ENCODE measurements around the gene POC1A.

The POC1A gene

GRCh38 chr3:52154135-52155094, at the start of gene POC1A:
Gene POC1A, minus strand, starts transcription at chr3:52154423. Its CDS starts 51 bp downstream, at chr3:52154372.
- DNase-seq = peak; percentile 96

DNA sequence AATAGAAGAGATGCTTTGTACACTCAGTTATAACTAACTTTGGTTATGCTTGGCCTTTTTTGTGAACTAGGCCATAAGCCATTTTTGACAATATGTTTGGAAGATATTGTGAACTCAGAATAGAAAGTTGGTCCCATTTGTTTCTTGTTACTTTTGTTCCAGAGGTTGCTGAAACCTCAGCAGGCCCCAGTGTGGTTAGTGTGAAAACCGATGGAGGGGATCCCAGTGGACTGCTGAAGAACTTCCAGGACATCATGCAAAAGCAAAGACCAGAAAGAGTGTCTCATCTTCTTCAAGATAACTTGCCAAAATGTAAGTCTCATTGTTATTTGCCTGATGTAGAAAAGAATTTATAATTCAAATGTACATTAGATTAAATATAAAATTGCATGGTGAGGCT, 49.5 kb upstream of the POC1A start:
- no peak for DNase-seq

DNA sequence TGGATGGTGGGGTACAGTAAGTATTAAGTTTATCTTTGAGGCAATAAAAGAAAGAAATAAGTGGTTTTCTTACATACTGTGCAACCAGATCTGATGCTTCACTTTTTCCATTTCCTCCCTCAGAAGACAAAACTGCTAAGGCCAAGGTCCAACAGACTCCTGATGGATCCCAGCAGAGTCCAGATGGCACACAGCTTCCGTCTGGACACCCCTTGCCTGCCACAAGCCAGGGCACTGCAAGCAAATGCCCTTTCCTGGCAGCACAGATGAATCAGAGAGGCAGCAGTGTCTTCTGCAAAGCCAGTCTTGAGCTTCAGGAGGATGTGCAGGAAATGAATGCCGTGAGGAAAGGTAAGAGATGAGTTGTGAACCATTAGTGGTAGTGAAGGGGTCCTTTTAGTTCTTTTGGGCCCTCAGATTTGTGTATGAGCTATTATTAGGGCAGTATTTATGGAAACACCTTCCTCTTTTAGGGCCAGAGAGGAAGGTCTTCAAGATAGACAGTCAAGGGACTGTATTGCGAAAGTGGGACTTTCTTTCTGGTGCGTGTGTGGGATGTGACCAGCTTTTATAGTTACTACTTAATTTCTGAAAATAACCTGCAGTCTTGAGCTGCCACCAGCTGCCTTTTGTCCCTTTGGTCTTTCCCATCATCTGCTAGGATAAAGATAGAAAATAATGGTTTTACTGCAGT, 48.3 kb upstream of the POC1A start:
- no peak for DNase-seq

GRCh38 chr3:52200981-52201679, 46.9 kb upstream of the POC1A start:
- no peak for DNase-seq

GRCh38 chr3:52198643-52199608, 44.7 kb upstream of the POC1A start:
- no peak for DNase-seq

- peak; percentile 96 for DNase-seq
Measured at GRCh38 chr3:52197842-52198625, 43.8 kb upstream of the POC1A start, which contains the start of gene ALAS1. Gene ALAS1, plus strand, starts transcription at chr3:52198160. Its CDS starts 1,082 bp downstream, at chr3:52199242.

DNA sequence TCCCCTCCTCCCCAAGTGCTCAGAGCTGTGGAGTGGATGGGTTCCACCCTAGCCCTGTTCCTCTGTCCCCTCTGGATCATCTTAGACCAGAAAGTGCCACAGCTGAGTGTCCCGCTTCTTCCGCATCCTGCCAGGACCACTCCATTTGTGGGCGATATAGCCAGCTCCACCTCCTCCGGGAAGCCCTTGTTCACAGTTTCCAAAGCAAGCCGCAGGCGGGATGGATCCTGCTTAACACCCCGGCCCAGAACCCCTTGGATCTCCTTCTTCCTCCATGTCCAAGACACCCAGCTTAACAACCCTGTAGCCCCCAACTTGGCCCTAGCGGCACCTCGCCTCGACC, 43.2 kb upstream of the POC1A start:
- no peak for DNase-seq

GRCh38 chr3:52196977-52197376, 42.8 kb upstream of the POC1A start:
- no peak for DNase-seq

DNA sequence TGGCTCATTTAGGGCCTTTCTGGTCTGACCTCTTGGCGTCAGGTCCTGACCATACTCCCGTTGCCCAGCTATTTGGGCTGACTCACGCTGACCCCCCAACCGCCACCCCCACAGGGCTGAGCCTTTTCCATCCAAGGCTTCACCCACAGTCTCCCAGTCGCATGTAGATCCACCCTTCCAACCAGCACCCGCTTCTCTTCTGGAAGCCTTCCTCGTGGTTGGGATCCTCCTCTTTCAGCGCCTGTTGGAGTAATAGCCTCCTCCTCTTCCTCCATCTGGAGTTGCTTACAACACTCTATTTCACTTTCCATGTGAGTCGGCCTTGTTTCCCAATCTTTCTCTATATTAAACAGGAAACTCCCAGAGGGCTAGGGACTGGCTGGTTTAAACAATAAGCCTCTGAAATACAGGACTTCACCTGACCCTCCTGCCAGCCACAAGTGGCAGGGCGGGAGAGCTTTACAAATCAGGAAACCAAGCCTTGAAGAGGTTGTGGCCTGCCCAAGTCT, 41.7 kb upstream of the POC1A start:
- no peak for DNase-seq

- DNase-seq = no peak
Measured at GRCh38 chr3:52195291-52195597, 41.0 kb upstream of the POC1A start.

DNA sequence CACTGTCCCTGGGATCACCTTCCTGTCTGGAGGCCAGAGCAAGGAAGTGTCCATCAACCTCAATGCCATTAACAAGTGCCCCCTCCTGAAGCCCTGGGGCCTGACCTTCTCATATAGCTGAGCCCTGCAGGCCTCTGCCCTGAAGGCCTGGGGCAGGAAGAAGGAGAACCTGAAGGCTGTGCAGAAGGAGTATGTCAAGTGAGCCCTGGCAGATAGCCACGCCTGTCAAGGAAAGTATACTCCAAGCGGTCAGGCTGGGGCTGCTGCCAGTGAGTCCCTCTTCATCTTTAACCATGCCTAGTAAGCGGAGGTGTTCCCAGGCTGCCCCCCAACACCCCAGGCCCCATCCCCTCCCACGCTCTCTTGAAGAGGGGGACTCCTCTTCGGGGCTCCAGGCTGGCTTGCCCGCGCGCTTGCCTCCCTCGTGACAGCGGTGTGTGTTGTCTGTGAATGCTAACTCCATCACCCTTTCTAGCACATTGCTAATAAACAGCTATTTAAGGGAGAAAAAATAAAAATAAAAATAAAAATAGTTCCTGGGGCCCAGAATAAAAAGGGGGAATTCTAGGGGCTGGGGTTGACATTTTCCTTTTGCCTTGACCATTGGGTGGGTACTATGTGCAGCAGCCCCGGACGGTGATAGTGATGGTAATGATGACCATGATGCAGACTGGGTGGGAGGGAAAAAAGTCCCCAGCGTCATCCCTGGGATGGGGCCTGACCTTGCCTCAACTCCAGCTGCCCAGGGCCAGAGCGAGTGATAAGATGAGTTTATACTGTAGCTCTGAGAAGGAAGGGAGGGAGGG, 40.5 kb upstream of the POC1A start:
- no peak for DNase-seq

DNA sequence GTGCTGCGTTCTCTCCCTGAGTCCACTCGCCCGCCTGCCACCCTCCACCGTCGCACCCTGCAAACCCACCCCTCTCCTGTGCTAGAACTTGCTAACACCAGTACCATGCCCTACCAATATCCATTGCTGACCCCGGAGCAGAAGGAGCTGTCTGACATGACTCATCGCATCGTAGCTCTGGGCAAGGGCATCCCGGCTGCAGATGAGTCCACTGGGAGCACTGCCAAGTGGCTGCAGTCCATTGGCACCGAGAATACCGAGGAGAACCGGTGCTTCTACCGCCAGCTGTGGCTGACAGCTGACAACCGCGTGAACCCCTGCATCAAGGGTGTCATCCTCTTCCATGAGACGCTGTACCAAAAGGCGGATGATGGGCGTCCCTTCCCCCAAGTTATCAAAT, 38.8 kb upstream of the POC1A start:
- no peak for DNase-seq

GRCh38 chr3:52191663-52192062, 37.4 kb upstream of the POC1A start:
- no peak for DNase-seq

DNA sequence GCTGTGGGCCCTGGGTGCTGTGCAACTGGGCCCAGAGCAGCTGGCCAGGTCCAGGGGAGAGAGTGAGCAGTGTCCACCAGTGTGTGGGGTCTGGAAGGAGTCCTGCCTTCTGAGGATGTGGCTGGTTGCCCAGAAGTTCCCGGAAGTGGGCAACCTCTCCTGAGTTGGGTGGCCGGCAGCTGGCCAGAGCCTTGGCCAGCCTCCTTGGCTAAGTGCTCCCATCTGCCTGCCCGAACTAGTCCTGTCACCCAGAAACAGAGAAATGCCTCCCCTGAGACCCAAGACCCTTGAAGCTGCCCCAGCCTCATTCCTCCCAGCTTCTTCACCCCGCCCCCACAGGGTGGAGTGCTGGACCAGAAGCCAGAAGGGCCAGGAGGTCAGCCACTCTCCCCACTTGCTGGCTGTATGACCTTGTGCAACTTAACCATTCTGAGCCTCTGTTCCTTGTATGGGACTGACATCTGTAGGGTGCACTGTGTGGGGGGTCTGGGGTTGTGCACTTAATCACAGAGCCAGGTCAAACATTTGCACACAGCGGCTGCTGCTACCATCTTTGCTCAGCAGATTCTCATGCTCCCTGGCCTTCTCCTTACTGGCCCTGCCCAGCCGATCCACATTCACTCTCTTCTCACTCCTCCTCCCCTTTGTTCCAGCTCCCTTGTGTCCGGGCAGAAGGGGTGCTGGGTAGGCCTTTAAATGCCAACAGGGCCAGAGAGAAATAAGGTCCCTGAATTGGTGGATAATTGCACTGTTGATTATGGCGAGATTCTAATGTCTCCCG, 36.3 kb upstream of the POC1A start:
- DNase-seq = no peak

GRCh38 chr3:52188556-52188955, 34.3 kb upstream of the POC1A start:
- no peak for DNase-seq

DNA sequence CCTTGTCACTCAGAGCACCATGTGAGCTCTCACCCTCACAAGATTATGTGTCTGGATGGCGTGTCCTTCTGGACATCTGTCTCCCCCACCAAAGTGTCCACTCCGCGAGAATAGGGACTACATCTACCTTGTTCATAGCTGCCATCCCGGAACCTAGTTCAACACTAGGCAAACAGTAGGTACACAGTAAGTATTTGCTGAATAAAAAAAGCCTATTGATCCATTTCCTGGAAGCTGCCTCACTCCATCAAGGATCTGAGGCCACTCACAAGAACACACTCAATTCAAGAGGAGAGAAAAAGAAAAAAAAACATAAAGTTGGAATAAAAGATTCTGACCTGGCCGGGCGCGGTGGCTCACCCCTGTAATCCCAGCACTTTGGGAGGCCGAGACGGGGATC, 32.5 kb upstream of the POC1A start:
- no peak for DNase-seq

DNA sequence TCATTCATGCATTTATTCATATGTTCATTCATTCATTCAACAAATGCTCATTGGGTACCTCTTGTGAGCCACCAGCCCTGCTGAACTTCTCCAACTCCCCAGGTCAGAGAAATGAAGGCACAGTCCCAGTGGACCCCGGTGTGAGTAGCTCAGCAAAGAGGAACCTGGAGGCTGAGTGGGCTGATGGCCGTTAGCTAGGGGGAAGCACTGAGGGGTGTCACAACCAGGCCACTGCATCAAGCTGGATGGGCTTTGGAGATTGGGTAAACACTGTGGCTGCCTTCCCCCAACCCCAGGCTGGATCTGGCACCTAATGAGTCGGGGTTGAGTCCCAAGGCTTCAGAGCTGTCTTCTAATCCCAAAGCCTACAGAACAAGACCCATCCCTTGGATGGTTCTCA, 31.6 kb upstream of the POC1A start:
- no peak for DNase-seq

DNA sequence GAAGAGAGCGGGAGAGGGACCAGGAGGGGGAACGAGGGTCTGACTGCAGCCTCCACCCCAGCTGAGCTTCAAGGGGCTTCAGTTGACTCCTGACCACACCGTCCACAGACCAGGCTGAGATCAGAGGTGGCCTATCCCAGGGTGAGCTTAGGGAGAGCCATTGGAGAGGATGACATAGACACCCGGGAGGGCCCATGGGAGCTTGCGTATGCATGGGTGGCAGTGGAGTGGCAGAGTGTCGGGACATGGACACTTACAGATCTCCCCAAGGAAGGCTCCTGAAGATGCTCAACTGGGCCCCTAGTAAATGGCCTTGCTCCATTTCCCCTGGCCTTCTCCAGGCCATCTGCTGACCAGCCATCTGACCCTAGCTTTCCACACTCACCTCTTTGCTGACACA, 31.1 kb upstream of the POC1A start:
- DNase-seq = no peak

DNA sequence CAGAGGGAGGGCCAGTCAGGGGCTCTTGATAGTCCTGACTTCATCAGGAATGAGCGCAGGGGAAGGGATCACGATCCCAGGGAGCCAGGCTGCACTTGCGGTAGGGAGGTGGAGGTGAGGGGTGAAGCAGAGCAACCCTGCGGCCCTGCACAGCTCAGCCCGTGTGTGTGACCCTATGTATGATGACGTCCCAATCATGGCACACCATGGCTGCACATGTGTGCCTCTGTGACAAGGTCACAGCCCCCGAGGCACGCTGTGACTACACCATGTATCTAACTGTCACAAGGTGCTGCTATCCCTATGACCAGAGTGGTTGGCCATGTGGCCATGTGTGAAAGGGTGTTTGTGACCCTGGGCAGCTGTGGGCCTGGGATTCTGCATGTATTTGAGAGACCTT, 30.5 kb upstream of the POC1A start:
- DNase-seq = no peak

Data from activated CD4-positive, alpha-beta T cell treated with anti-CD3 and anti-CD28 coated beads, Interleukin-10, Interleukin-2, amounts not matched to agents 100 ng/mL and 50 ng/mL, durations not matched to agents 16 hours and 8 hours (primary cell).